DLD1 (cell line): ENCODE measurements around the gene FAM229B.
"Not testable (repeated sequence)": the region's sequence is repeated elsewhere in the genome, so short reads cannot be mapped to it uniquely, and the experiment has no call there.

Experiments used
- in situ Hi-C: cut with HindIII; loops from 2 replicates; pipeline ENCODE4 v1.10.0; 2017; ENCODE audit warnings: low sequenced_read_pairs

Gene FAM229B

GRCh38 chr6:112062966-112063365 lies 24.4 kb upstream of the FAM229B start:
- in situ Hi-C loops = no loop called here

- in situ Hi-C loops = no loop called here
Observed at GRCh38 chr6:112065426-112065986, 21.9 kb upstream of the FAM229B start.

- in situ Hi-C loops = no loop called here
Observed at GRCh38 chr6:112066606-112067005, 20.8 kb upstream of the FAM229B start.

GRCh38 chr6:112081569-112081968 lies 5.8 kb upstream of the FAM229B start:
- in situ Hi-C loops = no loop called here

- in situ Hi-C loops = no loop called here
Observed at GRCh38 chr6:112085286-112086065, 1.9 kb upstream of the FAM229B start.

GRCh38 chr6:112086744-112087135 lies 651 bp upstream of the FAM229B start:
- in situ Hi-C loops = no loop called here

GRCh38 chr6:112087916-112088315 lies 525 bp downstream of the FAM229B start:
- in situ Hi-C loops = no loop called here

- in situ Hi-C loops = no loop called here
Observed at GRCh38 chr6:112096901-112097300, 9.5 kb downstream of the FAM229B start.

GRCh38 chr6:112100561-112100960 lies 13.2 kb downstream of the FAM229B start:
- in situ Hi-C loops = no loop called here

GRCh38 chr6:112106026-112106425 lies 18.6 kb downstream of the FAM229B start:
- in situ Hi-C loops = not testable (repeated sequence)

- in situ Hi-C loops = no loop called here
Observed at GRCh38 chr6:112106562-112106961, 19.2 kb downstream of the FAM229B start.

- in situ Hi-C loops = no loop called here
Observed at GRCh38 chr6:112109262-112109661, 21.9 kb downstream of the FAM229B start.

- in situ Hi-C loops = no loop called here
Observed at GRCh38 chr6:112113431-112113830, 26.0 kb downstream of the FAM229B start.

- in situ Hi-C loops = no loop called here
Observed at GRCh38 chr6:112113918-112114317, 26.5 kb downstream of the FAM229B start.

GRCh38 chr6:112114577-112115223 lies 27.3 kb downstream of the FAM229B start:
- in situ Hi-C loops = no loop called here

- in situ Hi-C loops = no loop called here
Observed at GRCh38 chr6:112116221-112116620, 28.8 kb downstream of the FAM229B start.

GRCh38 chr6:112117554-112117953 lies 30.2 kb downstream of the FAM229B start:
- in situ Hi-C loops = no loop called here

GRCh38 chr6:112118034-112118433 lies 30.6 kb downstream of the FAM229B start:
- in situ Hi-C loops = no loop called here

GRCh38 chr6:112122756-112123155 lies 35.4 kb downstream of the FAM229B start:
- in situ Hi-C loops = no loop called here

- in situ Hi-C loops = no loop called here
Observed at GRCh38 chr6:112123982-112124381, 36.6 kb downstream of the FAM229B start.

GRCh38 chr6:112128208-112128607 lies 40.8 kb downstream of the FAM229B start:
- in situ Hi-C loops = no loop called here

- in situ Hi-C loops = no loop called here
Observed at GRCh38 chr6:112130878-112131277, 43.5 kb downstream of the FAM229B start.
